Vagina (tissue), 2 donors: ENCODE data around the gene AP1B1. TPM values are rescaled to one million over a fixed set of nuclear protein-coding genes. Genes with fewer than 3 reads are reported as not detected.
A peak's percentile ranks its signal among the peaks of the same experiment; 100 is the strongest.

ENCODE experiments used
- DNase-seq, 2 donors: peaks; one replicate each; pipeline ENCODE4 v3.0.0-alpha.2; 2017; ENCODE audit errors: extremely low spot score in 2 of 2
- H3K27ac ChIP-seq: fragments of 200-600 bp; sonication (generic); one replicate; pipeline ENCODE4 v1.5.1; 2019
- H3K27me3 ChIP-seq: fragments of 200-600 bp; sonication (generic); one replicate; pipeline ENCODE4 v1.5.1; 2019
- H3K36me3 ChIP-seq, 2 donors: fragments of 200-600 bp; sonication (generic); one replicate each; pipeline ENCODE4 v1.5.1; 2017 to 2019
- H3K4me1 ChIP-seq: fragments of 200-600 bp; sonication (generic); one replicate; pipeline ENCODE4 v1.5.1; 2019
- H3K4me3 ChIP-seq, 2 donors: fragments of 200-600 bp; sonication (generic); 1 replicate in 1 of 2; 2 replicates in 1 of 2; pipeline ENCODE4 v1.5.1; 2016 to 2019
- H3K9me3 ChIP-seq: fragments of 200-600 bp; sonication (generic); one replicate; pipeline ENCODE4 v1.5.1; 2019
- CTCF ChIP-seq, 3 experiments: fragments of 450-650 bp in 2 of 3; fragments of 200-600 bp in 1 of 3; sonication (generic) in 1 of 3; IDR thresholded peaks; one replicate each; pipeline ENCODE4 v1.5.1; 2017 to 2019; ENCODE audit warnings: antibody characterized with exemption in 3 of 3, mild to moderate bottlenecking in 2 of 3, moderate library complexity in 2 of 3
- POLR2A ChIP-seq, 2 donors: fragments of 450-650 bp; IDR thresholded peaks; one replicate each; pipeline ENCODE4 v1.6.1; 2017; ENCODE audit warnings: antibody characterized with exemption in 2 of 2, mild to moderate bottlenecking in 2 of 2, moderate library complexity in 2 of 2
- POLR2AphosphoS5 ChIP-seq, 2 donors: sonication (generic); formaldehyde crosslinking; IDR thresholded peaks; one replicate each; pipeline ENCODE4 v1.9.0; 2017; ENCODE audit warnings: antibody characterized with exemption in 2 of 2, mild to moderate bottlenecking in 2 of 2, low read depth in 1 of 2; ENCODE audit not compliant: insufficient read depth in 1 of 2
- intact Hi-C: fragments of 100-400 bp; cut with DNase I; formaldehyde crosslinking; loops from one replicate; pipeline ENCODE4 v1.15.1; 2023
- total RNA-seq: library from RNA; depleted of rRNA; stranded (reverse); fragments of >200 nt; gene quantifications from one replicate; pipeline ENCODE4 v1.2.3, GENCODE V29; 2016

AP1B1 gene
- total RNA-seq, 1 donor from 2014 or later = 60.9 TPM

GRCh38 chr22:29306835-29307595 is 81.4 kb downstream of the AP1B1 start:
- Histone ChIP-seq H3K27me3 (no peaks in the 10 kb centered on the region), H3K4me3 (peak overlapping the region; percentile 89 to 91), H3K27ac (peak overlapping the region; percentile 89), H3K9me3 (no peaks in the 10 kb centered on the region), H3K36me3 (no peaks in the 10 kb centered on the region), H3K4me1 (peaks cover 46% of the 10 kb centered on the region)
- intact Hi-C loops = no loop called here
- peak in 1 of 2 donors; percentile 4 for TF ChIP-seq POLR2AphosphoS5 (IDR thresholded peaks at IDR 0.05; ENCODE audit: insufficient read depth in 1 of 2, low read depth in 1 of 2)
- peak in 1 of 2 donors; percentile 40 for TF ChIP-seq POLR2A (IDR thresholded peaks at IDR 0.05)
- no peak for TF ChIP-seq CTCF (IDR thresholded peaks at IDR 0.05)
- DNase-seq = no peak

GRCh38 chr22:29306175-29306834 is 82.1 kb downstream of the AP1B1 start, which contains the start of gene GAS2L1:
TSS of gene GAS2L1 (plus strand) at chr22:29306650. CDS start at chr22:29308106, 1,456 bp downstream.
- Histone ChIP-seq H3K9me3 (no peaks in the 10 kb centered on the region), H3K4me1 (peaks cover 39% of the 10 kb centered on the region), H3K36me3 (no peaks in the 10 kb centered on the region), H3K27me3 (no peaks in the 10 kb centered on the region), H3K4me3 (peak within 1 kb of the TSS; percentile 89 to 91), H3K27ac (peak within 1 kb of the TSS; percentile 89)
- intact Hi-C loops = no loop called here
- DNase-seq = no peak
- TF ChIP-seq POLR2A (IDR thresholded peaks at IDR 0.05) (no peak), CTCF (IDR thresholded peaks at IDR 0.05) (peak; percentile 42 to 67 (median 60)), POLR2AphosphoS5 (IDR thresholded peaks at IDR 0.05; ENCODE audit: insufficient read depth in 1 of 2, low read depth in 1 of 2) (peak; percentile 37 to 63)

GRCh38 chr22:29305836-29306174 is 82.6 kb downstream of the AP1B1 start:
- TF ChIP-seq POLR2A (IDR thresholded peaks at IDR 0.05) (no peak), CTCF (IDR thresholded peaks at IDR 0.05) (no peak), POLR2AphosphoS5 (IDR thresholded peaks at IDR 0.05; ENCODE audit: insufficient read depth in 1 of 2, low read depth in 1 of 2) (no peak)
- no peaks in the 10 kb centered on the region for H3K9me3 ChIP-seq
- peaks cover 34% of the 10 kb centered on the region for H3K4me1 ChIP-seq
- DNase-seq = no peak
- no peaks in the 10 kb centered on the region for H3K36me3 ChIP-seq
- peak overlapping the region; percentile 89 for H3K27ac ChIP-seq
- no peaks in the 10 kb centered on the region for H3K27me3 ChIP-seq
- intact Hi-C loops = no loop called here
- peak overlapping the region; percentile 89 to 91 for H3K4me3 ChIP-seq

- Histone ChIP-seq H3K4me3 (no peak overlapping the region), H3K27ac (no peak overlapping the region), H3K27me3 (no peaks in the 10 kb centered on the region), H3K9me3 (no peaks in the 10 kb centered on the region), H3K4me1 (peaks cover 4% of the 10 kb centered on the region), H3K36me3 (peaks cover 2 to 21% of the 10 kb centered on the region in 2 donors)
- intact Hi-C loops = no loop called here
- TF ChIP-seq POLR2AphosphoS5 (IDR thresholded peaks at IDR 0.05; ENCODE audit: insufficient read depth in 1 of 2, low read depth in 1 of 2) (no peak), CTCF (IDR thresholded peaks at IDR 0.05) (no peak), POLR2A (IDR thresholded peaks at IDR 0.05) (no peak)
- no peak for DNase-seq
These were observed 85.5 kb downstream of the AP1B1 start for GRCh38 chr22:29302681-29303465.
